HL-60 (cell line): Measurements from ENCODE around the gene PHF3.
A peak's percentile ranks its signal among the peaks of the same experiment; 100 is the strongest.

Source experiments
- DNase-seq, 2 experiments: peaks; one replicate each; pipeline ENCODE4 v3.0.0-alpha.2; 2010 to 2020; ENCODE audit warnings: low read depth in 1 of 2, low spot score in 1 of 2
- H3K27ac ChIP-seq: fragments of 250-450 bp; sonication (Bioruptor Pico); replicated peaks from 2 replicates; pipeline ENCODE4 v1.5.1; 2020; ENCODE audit warnings: mild to moderate bottlenecking, moderate library complexity
- H3K27me3 ChIP-seq: fragments of 250-450 bp; sonication (Bioruptor Pico); 2 replicates; pipeline ENCODE4 v1.5.1; 2021; ENCODE audit warnings: mild to moderate bottlenecking, moderate library complexity; ENCODE audit not compliant: insufficient read depth, poor library complexity, severe bottlenecking
- H3K4me3 ChIP-seq: replicated peaks from 2 replicates; pipeline ENCODE4 v1.5.1; 2011; ENCODE audit warnings: mild to moderate bottlenecking, control low read depth, low read length; ENCODE audit not compliant: insufficient read depth
- CTCF ChIP-seq: IDR thresholded peaks from one replicate; pipeline ENCODE4 v1.5.1; 2011; ENCODE audit warnings: low read length, control low read depth, inconsistent platforms; ENCODE audit not compliant: insufficient read depth
- GABPA ChIP-seq: IDR thresholded peaks from 2 replicates; pipeline ENCODE4 v1.6.1; 2012; ENCODE audit warnings: low read depth
- POLR2AphosphoS5 ChIP-seq: IDR thresholded peaks from 2 replicates; pipeline ENCODE4 v1.6.1; 2012; ENCODE audit warnings: low read depth
- REST ChIP-seq: IDR thresholded peaks from 2 replicates; pipeline ENCODE4 v1.6.1; 2012; ENCODE audit warnings: low read depth; ENCODE audit not compliant: insufficient replicate concordance
- SPI1 ChIP-seq: IDR thresholded peaks from 2 replicates; pipeline ENCODE4 v1.6.1; 2012; ENCODE audit warnings: low read depth, mild to moderate bottlenecking, borderline replicate concordance

The PHF3 gene

GRCh38 chr6:63609231-63609630 lies 26.4 kb upstream of the PHF3 start:
- peak; percentile 35; the same call in 1 of the 2 replicates for TF ChIP-seq SPI1
- TF ChIP-seq POLR2AphosphoS5: no peak
- no peaks in the 10 kb centered on the region for H3K27me3 ChIP-seq
- no peak overlapping the region for H3K27ac ChIP-seq
- no peak for DNase-seq
- no peak overlapping the region for H3K4me3 ChIP-seq

GRCh38 chr6:63610944-63611343 lies 24.7 kb upstream of the PHF3 start:
- no peak overlapping the region for H3K4me3 ChIP-seq
- TF ChIP-seq POLR2AphosphoS5 (no peak), REST (no peak), CTCF (no peak), SPI1 (no peak), GABPA (no peak)
- H3K27ac ChIP-seq: no peak overlapping the region
- DNase-seq: no peak
- no peaks in the 10 kb centered on the region for H3K27me3 ChIP-seq

GRCh38 chr6:63611560-63611959 lies 24.0 kb upstream of the PHF3 start:
- H3K27me3 ChIP-seq: no peaks in the 10 kb centered on the region
- H3K4me3 ChIP-seq: no peak overlapping the region
- DNase-seq: no peak
- H3K27ac ChIP-seq: no peak overlapping the region
- TF ChIP-seq CTCF (no peak), POLR2AphosphoS5 (no peak)

- DNase-seq: no peak
- Histone ChIP-seq H3K4me3 (no peak overlapping the region), H3K27ac (no peak overlapping the region), H3K27me3 (no peaks in the 10 kb centered on the region)
- no peak for TF ChIP-seq SPI1
Observed at GRCh38 chr6:63615590-63615989, 20.0 kb upstream of the PHF3 start.

- no peak for DNase-seq
- no peak overlapping the region for H3K27ac ChIP-seq
- no peak overlapping the region for H3K4me3 ChIP-seq
- no peaks in the 10 kb centered on the region for H3K27me3 ChIP-seq
- TF ChIP-seq REST: no peak
- no peak for TF ChIP-seq POLR2AphosphoS5
- TF ChIP-seq GABPA: no peak
- TF ChIP-seq CTCF: no peak
- TF ChIP-seq SPI1: no peak
Observed at GRCh38 chr6:63624091-63624490, 11.5 kb upstream of the PHF3 start.
